Astrocyte (in vitro differentiated cells and primary cell): ENCODE data around the gene RPL10.

Experiments
- EZH2 ChIP-seq: IDR thresholded peaks from 2 replicates; pipeline ENCODE4 v1.6.1; 2012; ENCODE audit warnings: mild to moderate bottlenecking, low read length, inconsistent platforms; ENCODE audit not compliant: insufficient read depth
- TF ChIP-seq, protein P1 (sequence below): IDR thresholded peaks from 2 replicates; pipeline ENCODE4 v1.5.1; 2011; ENCODE audit warnings: low read depth, mild to moderate bottlenecking, inconsistent platforms, low read length, moderate library complexity; ENCODE audit not compliant: insufficient read depth

DNA sequence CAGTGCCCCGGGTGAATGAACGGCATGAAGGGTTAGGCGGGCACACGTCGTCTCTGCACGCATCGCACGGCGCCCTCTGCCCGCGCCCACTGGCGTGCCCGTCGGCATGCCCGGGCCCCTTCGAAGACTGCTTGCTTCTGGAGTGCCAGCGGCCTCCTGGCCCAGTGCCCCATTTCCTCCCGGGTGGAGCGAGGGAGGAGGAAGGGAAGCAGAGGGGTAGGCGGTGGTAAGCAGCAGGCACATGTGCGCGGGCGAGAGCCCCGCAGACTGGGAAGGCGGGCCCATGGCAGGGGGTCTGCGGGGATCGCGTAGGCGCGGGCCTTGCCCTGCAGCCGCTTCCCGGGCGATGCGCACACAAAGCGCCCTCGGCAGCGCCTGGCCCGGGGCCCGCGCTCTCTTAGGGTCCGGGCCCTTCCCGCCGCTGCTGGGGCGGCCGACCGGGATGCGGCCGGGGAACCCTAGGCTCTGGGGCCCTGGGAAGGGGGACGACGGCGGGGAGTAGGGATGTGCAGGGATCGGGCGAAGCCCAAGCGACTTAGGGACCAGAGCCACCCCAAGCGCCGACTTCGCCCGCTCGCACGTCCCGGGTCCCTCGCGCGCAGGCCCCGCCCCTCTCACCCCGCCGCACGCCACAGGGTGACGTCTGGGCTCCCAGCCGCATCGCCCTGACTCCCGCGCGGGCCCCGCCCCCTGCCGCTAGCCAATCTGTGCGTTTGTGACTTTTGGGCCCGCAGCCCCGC is 19.9 kb upstream of the RPL10 start:
- TF ChIP-seq, protein P1, sequence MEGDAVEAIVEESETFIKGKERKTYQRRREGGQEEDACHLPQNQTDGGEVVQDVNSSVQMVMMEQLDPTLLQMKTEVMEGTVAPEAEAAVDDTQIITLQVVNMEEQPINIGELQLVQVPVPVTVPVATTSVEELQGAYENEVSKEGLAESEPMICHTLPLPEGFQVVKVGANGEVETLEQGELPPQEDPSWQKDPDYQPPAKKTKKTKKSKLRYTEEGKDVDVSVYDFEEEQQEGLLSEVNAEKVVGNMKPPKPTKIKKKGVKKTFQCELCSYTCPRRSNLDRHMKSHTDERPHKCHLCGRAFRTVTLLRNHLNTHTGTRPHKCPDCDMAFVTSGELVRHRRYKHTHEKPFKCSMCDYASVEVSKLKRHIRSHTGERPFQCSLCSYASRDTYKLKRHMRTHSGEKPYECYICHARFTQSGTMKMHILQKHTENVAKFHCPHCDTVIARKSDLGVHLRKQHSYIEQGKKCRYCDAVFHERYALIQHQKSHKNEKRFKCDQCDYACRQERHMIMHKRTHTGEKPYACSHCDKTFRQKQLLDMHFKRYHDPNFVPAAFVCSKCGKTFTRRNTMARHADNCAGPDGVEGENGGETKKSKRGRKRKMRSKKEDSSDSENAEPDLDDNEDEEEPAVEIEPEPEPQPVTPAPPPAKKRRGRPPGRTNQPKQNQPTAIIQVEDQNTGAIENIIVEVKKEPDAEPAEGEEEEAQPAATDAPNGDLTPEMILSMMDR: no peak
- TF ChIP-seq EZH2: no peak
